GM12864 (cell line): ENCODE results near the gene PAX7.

Experiments
- DNase-seq: peaks from one replicate; pipeline ENCODE4 v3.0.0-alpha.2; 2011; ENCODE audit warnings: low read depth
- H3K4me3 ChIP-seq: 2 replicates; pipeline ENCODE4 v1.5.1; 2011; ENCODE audit warnings: mild to moderate bottlenecking, low read depth, low read length, control low read depth
- CTCF ChIP-seq: IDR thresholded peaks from 2 replicates; pipeline ENCODE4 v1.5.1; 2011; ENCODE audit warnings: low read depth, mild to moderate bottlenecking, moderate library complexity, low read length, control low read depth, inconsistent platforms; ENCODE audit errors: missing control alignments

PAX7 gene

GRCh38 chr1:18607289-18607760, 23.3 kb upstream of the PAX7 start:
- no peak for DNase-seq
- no peak for TF ChIP-seq CTCF
- no peak overlapping the region for H3K4me3 ChIP-seq

- TF ChIP-seq CTCF = peak; percentile 9
- H3K4me3 ChIP-seq = no peak overlapping the region
- DNase-seq = no peak
Observed at GRCh38 chr1:18608534-18608933, 22.1 kb upstream of the PAX7 start.

GRCh38 chr1:18611311-18611710, 19.3 kb upstream of the PAX7 start:
- no peak for TF ChIP-seq CTCF
- DNase-seq = no peak
- H3K4me3 ChIP-seq = no peak overlapping the region

- no peak for TF ChIP-seq CTCF
- DNase-seq = no peak
- no peak overlapping the region for H3K4me3 ChIP-seq
Observed at GRCh38 chr1:18612073-18612472, 18.6 kb upstream of the PAX7 start.

GRCh38 chr1:18614069-18614735, 16.4 kb upstream of the PAX7 start:
- DNase-seq = no peak
- TF ChIP-seq CTCF = no peak
- no peak overlapping the region for H3K4me3 ChIP-seq

GRCh38 chr1:18618546-18619466, 11.8 kb upstream of the PAX7 start:
- TF ChIP-seq CTCF = no peak
- H3K4me3 ChIP-seq = no peak overlapping the region
- no peak for DNase-seq
